Cardiac muscle cell (in vitro differentiated cells and primary cell): ENCODE data around the gene FHL3. TPM values are rescaled to one million over a fixed set of nuclear protein-coding genes. Genes with fewer than 3 reads are reported as not detected.

Experiments used
- DNase-seq, 2 donors: peaks; one replicate each; pipeline versions ENCODE4 v3.0.0 to v3.0.0-alpha.2; 2010 to 2017; ENCODE audit warnings: low read depth in 1 of 2, low spot score in 1 of 2
- H3K27ac ChIP-seq: fragments of 200-600 bp; sonication (generic); 2 replicates; pipeline ENCODE4 v1.5.1; 2016
- H3K27me3 ChIP-seq: fragments of 200-600 bp; sonication (generic); 2 replicates; pipeline ENCODE4 v1.6.0; 2016; ENCODE audit warnings: control low read depth
- H3K36me3 ChIP-seq: fragments of 200-600 bp; sonication (generic); 2 replicates; pipeline ENCODE4 v1.5.1; 2016; ENCODE audit warnings: control low read depth
- H3K4me1 ChIP-seq: fragments of 200-600 bp; sonication (generic); 2 replicates; pipeline ENCODE4 v1.8.1; 2017; ENCODE audit warnings: low read depth, mild to moderate bottlenecking, mixed run types
- H3K4me3 ChIP-seq: fragments of 200-600 bp; sonication (generic); 2 replicates; pipeline ENCODE4 v1.5.1; 2016; ENCODE audit warnings: mild to moderate bottlenecking
- H3K9me3 ChIP-seq: fragments of 200-600 bp; sonication (generic); 2 replicates; pipeline ENCODE4 v1.5.1; 2017; ENCODE audit warnings: low read depth, mild to moderate bottlenecking, control low read depth
- polyA plus RNA-seq: library from polyadenylated mRNA; unstranded; fragments of >200 nt; fragmentation: Nextera tagmentation; extraction: Ambion mirVana; gene quantifications from 2 replicates; pipeline ENCODE4 v1.2.1, GENCODE V29; 2016
- total RNA-seq: library from RNA; depleted of rRNA; stranded (reverse); fragments of >200 nt; gene quantifications from 2 replicates; pipeline ENCODE4 v1.2.3, GENCODE V29; 2016
- TF ChIP-seq, protein P1 (sequence below): IDR thresholded peaks from 2 replicates; pipeline ENCODE4 v1.5.1; 2012; ENCODE audit warnings: low read depth, mild to moderate bottlenecking, low read length

FHL3 gene
- total and polyA plus RNA-seq, 2 experiments from 2014 or later = 33.0 to 47.4 TPM

DNA sequence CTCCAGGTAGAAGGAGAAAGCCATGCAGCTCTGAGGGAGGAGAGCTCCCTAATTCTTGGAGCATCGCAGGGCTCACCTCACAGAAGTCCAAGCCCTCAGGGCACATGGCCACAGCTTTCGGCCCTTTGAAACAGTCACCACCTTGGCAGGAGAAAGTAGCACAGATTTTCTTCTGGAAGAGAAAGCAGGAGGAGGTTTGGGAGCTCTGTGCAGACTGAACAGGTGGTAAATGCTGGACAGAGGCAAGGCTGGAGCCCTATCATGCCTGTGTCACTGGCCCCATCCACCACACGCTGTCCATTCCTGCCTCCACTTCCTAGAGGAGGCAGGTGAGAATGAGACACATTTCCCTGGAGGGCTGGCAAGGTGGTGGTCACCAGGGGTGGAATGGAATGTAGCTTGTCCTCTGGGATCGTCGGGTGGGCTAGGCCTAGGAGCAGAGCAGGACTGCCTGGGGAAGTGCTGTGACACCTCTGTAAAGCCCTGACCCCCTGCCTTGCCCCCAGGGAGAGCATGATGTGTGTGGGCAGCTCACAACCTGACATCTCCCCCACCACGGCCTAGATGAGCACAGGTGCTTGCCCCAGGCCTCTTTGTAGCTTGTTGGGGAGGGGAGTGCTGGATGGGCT lies 55.7 kb downstream of the FHL3 start:
- no peak overlapping the region for H3K4me3 ChIP-seq
- TF ChIP-seq, protein P1, sequence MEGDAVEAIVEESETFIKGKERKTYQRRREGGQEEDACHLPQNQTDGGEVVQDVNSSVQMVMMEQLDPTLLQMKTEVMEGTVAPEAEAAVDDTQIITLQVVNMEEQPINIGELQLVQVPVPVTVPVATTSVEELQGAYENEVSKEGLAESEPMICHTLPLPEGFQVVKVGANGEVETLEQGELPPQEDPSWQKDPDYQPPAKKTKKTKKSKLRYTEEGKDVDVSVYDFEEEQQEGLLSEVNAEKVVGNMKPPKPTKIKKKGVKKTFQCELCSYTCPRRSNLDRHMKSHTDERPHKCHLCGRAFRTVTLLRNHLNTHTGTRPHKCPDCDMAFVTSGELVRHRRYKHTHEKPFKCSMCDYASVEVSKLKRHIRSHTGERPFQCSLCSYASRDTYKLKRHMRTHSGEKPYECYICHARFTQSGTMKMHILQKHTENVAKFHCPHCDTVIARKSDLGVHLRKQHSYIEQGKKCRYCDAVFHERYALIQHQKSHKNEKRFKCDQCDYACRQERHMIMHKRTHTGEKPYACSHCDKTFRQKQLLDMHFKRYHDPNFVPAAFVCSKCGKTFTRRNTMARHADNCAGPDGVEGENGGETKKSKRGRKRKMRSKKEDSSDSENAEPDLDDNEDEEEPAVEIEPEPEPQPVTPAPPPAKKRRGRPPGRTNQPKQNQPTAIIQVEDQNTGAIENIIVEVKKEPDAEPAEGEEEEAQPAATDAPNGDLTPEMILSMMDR = no peak
- H3K27ac ChIP-seq = no peak overlapping the region
- peaks cover 2% of the 10 kb centered on the region for H3K4me1 ChIP-seq
- no peaks in the 10 kb centered on the region for H3K27me3 ChIP-seq
- no peak for DNase-seq
- H3K36me3 ChIP-seq = no peaks in the 10 kb centered on the region
- no peaks in the 10 kb centered on the region for H3K9me3 ChIP-seq

DNA sequence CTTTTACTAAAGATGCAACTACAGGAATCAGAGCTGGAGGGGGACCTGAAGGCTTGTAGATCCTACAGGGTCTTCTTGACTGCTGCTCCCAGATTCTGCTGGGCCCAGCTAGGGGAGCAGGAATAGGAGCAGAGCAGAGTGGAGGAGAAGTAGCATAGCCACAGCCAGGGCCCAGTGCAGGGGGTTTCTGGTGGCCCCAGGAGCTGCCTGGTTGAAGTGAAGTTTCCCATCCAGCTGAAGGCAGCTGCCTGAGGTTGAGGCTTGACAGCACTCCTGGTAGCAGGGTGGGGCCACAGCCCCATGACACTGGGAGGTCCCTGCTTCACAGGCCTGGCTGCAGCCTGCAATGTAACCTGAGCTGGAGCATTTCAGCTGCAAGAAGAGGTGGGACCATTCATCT lies 56.5 kb downstream of the FHL3 start:
- H3K27ac ChIP-seq = no peak overlapping the region
- TF ChIP-seq, protein P1 = no peak
- DNase-seq = no peak
- H3K36me3 ChIP-seq = no peaks in the 10 kb centered on the region
- no peaks in the 10 kb centered on the region for H3K9me3 ChIP-seq
- no peaks in the 10 kb centered on the region for H3K4me1 ChIP-seq
- H3K27me3 ChIP-seq = no peaks in the 10 kb centered on the region
- no peak overlapping the region for H3K4me3 ChIP-seq

DNA sequence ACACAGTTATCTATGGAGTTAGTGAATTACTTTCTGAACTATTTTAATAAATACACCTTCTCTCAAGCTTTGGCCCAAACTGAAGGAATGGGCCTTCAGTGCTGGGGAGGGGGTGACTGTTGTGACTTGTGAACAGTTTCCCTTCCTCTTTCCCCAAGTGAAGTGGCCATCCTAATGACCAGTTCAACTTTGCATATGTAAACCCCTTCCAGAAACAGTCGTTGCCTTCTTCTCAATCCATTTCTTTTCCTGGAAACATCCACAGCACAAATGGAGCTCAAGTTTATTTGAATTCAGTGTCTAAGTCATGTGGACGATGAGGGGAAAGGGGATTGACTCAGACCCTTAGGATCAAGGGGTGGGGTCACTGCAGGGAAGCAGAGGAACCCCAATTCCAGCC lies 57.1 kb downstream of the FHL3 start:
- no peak overlapping the region for H3K4me3 ChIP-seq
- no peaks in the 10 kb centered on the region for H3K36me3 ChIP-seq
- H3K4me1 ChIP-seq = no peaks in the 10 kb centered on the region
- no peak for DNase-seq
- TF ChIP-seq, protein P1 = no peak
- no peaks in the 10 kb centered on the region for H3K9me3 ChIP-seq
- H3K27ac ChIP-seq = no peak overlapping the region
- no peaks in the 10 kb centered on the region for H3K27me3 ChIP-seq

DNA sequence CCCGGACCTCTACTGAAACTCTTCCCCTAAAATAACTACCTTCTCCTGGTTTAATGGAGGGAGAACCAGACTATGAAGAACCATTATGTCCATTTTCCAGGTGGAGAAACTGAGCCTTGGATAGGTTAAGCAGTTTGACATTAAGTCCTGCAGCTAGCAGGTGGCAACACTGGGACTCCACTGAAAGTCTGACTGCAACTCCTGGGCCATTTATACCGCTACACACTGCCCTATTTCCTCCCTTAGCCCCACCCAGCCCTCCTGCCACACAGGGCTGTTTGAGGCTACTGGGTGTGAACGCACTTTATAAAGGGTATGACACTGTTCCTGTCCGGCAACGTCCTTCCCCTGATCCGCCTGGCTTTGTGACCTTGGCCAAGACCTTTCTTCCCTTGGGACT lies 58.0 kb downstream of the FHL3 start:
- DNase-seq = no peak
- TF ChIP-seq, protein P1 = no peak
- H3K4me3 ChIP-seq = no peak overlapping the region

More for the DNA sequence above, 58.0 kb downstream of the FHL3 start:
- Histone ChIP-seq H3K27ac (no peak overlapping the region), H3K4me1 (no peaks in the 10 kb centered on the region), H3K36me3 (no peaks in the 10 kb centered on the region), H3K9me3 (no peaks in the 10 kb centered on the region), H3K27me3 (no peaks in the 10 kb centered on the region)

Other genes starting within 250 kb of the FHL3 start
- gene EPHA10, start 240.4 kb downstream of the FHL3 start, total RNA-seq = 0.14 TPM in 1 of 2 replicates, not detected in the other
- 0.38 TPM in 1 of 2 replicates, not detected in the other for gene EPHA10, start 240.4 kb downstream of the FHL3 start, polyA plus RNA-seq
- 1.3 and 5.4 TPM in 2 replicates for gene MANEAL, start 211.7 kb downstream of the FHL3 start, total RNA-seq
- gene MANEAL, start 211.7 kb downstream of the FHL3 start, polyA plus RNA-seq = 1.7 and 4.1 TPM in 2 replicates
- gene C1orf122, start 197.7 kb downstream of the FHL3 start, total RNA-seq = 104 and 130 TPM in 2 replicates
- 105 and 174 TPM in 2 replicates for gene C1orf122, start 197.7 kb downstream of the FHL3 start, polyA plus RNA-seq
- gene YRDC, start 197.3 kb downstream of the FHL3 start, total RNA-seq = 9.7 and 17.2 TPM in 2 replicates
- gene YRDC, start 197.3 kb downstream of the FHL3 start, polyA plus RNA-seq = 20.0 and 22.2 TPM in 2 replicates
- 1.5 and 1.6 TPM in 2 replicates for gene MTF1, start 145.9 kb downstream of the FHL3 start, total RNA-seq
- 5.7 and 9.3 TPM in 2 replicates for gene MTF1, start 145.9 kb downstream of the FHL3 start, polyA plus RNA-seq
- gene INPP5B, start 58.5 kb downstream of the FHL3 start, total RNA-seq = 14.0 and 18.4 TPM in 2 replicates
- gene INPP5B, start 58.5 kb downstream of the FHL3 start, polyA plus RNA-seq = 9.9 and 14.1 TPM in 2 replicates
- 48.0 and 51.1 TPM in 2 replicates for gene SF3A3, start 15.5 kb downstream of the FHL3 start, total RNA-seq
- 47.7 and 58.9 TPM in 2 replicates for gene SF3A3, start 15.5 kb downstream of the FHL3 start, polyA plus RNA-seq
- gene UTP11, start 7.2 kb upstream of the FHL3 start, total RNA-seq = 55.4 and 57.7 TPM in 2 replicates
- gene UTP11, start 7.2 kb upstream of the FHL3 start, polyA plus RNA-seq = 42.7 and 57.0 TPM in 2 replicates
- 0.30 TPM in 1 of 2 replicates, not detected in the other for gene POU3F1, start 41.3 kb upstream of the FHL3 start, total RNA-seq
- 0.07 TPM in 1 of 2 replicates, not detected in the other for gene POU3F1, start 41.3 kb upstream of the FHL3 start, polyA plus RNA-seq